GM12873 (cell line): ENCODE measurements around the gene LHX1.

ENCODE experiments used
- CTCF ChIP-seq: IDR thresholded peaks from 2 replicates; pipeline ENCODE4 v1.5.1; 2012; ENCODE audit warnings: low read depth, mild to moderate bottlenecking, moderate library complexity, low read length, control low read depth; ENCODE audit not compliant: insufficient read depth; ENCODE audit errors: missing control alignments

LHX1 gene

GRCh38 chr17:36926226-36926625, 11.0 kb upstream of the LHX1 start:
- no peak for TF ChIP-seq CTCF

DNA sequence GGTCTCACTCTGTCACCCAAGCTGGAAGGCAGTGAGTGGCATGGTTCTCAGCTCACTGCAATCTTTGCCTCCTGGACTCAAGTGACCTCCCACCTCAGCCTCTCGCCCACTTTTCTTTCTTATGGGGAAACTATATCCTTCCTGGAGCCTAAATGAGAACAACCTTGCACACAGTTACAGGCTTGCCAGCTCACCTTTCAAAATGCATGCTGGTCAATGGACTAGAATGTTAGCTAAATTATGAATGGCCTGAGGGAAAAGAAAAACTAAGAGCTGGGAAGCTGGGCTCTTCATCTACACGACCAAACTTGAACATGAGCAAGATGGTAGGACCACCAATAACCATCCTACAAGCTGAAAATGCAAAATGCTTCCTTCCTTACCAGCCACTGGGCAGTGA, 10.6 kb upstream of the LHX1 start:
- no peak for TF ChIP-seq CTCF

GRCh38 chr17:36928471-36929345, 8.6 kb upstream of the LHX1 start:
- no peak for TF ChIP-seq CTCF

DNA sequence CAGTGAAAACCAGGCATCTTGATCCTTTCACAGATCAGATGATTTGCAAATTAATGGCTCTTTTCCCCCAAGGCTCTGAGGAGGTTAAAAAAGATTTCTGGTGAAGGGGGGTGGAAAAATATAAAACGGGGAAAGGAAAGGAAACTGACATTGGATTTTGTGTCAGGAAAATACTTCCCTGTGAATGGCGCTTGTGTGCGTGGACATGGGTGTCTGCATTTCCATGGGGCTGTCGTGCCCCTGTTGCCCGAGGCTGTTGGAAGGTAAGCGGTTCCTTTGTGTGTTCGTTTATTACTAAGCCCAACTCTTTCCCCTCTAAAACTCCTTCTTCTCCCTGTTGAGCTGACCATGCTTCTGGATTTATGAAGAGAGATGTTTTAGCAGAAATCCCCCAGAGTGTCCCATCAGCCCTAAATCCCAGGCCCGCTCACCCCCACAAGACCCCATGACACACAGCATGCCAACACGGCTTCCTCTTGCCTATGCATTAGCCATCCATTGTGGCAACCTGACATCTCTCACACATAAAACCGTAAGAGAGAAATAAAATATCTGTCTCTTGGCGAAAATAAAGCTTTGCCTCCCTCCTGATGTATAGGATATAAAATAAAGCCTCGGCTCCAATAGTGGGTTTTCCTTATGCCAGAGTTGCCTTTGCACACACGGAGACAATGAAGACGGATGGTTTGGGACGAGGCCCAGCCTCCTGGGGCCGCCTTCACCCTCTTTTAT, 7.3 kb upstream of the LHX1 start:
- no peak for TF ChIP-seq CTCF

DNA sequence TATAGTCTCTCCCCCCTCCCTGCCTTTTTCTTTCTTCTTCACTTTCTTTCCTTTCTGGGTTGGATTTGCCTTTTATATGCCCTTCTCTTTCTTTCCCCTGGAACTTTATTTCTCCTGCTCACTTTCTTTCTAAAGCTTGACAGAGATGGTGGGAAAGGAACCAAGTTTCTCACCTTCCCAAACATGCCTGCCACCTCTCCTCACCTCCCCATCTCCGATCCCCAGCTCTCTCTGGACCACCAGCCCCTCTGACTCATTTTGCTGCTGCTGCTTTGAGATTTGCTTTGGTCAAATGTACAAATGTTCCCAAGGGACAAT, 6.7 kb upstream of the LHX1 start:
- no peak for TF ChIP-seq CTCF

- no peak for TF ChIP-seq CTCF
Measured at GRCh38 chr17:36931096-36931696, 6.1 kb upstream of the LHX1 start.

GRCh38 chr17:36931697-36932382, 5.4 kb upstream of the LHX1 start:
- TF ChIP-seq CTCF = no peak
